Measurements from ENCODE around the gene C19orf12. TPM values are rescaled to one million over a fixed set of nuclear protein-coding genes. Genes with fewer than 3 reads are reported as not detected.

Gene C19orf12
- total and polyA plus RNA-seq, 2 donors (not counting 3 experiments of a cell fraction or from before 2014, with no cell fraction given): 20.4 to 22.9 TPM

DNA sequence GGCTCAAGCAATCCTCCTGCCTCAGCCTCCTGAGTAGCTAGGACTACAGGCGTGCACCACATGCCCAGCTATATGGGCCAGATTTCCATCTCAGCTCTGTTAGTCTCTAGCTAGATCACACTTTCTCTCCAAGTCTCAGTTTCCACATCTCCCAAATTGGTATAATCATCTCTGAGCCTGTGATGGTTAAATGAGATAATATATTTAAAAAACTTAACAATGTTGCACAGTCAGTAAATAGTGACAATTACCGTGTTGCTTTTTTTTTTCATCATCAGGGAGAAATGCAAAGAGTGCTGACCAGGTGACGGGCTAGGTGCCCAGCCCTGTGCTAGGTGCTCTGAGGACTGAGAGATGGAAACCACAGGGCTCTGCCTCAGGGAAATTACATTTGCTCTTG, 36.9 kb upstream of the C19orf12 start:
- ChIA-PET CTCF (interaction anchor here (0.8 to 1.8 kb wide), 2 partner anchors 8 to 22 kb away, joined by 4 to 11 read pairs; no protein-coding TSS in a partner anchor), POLR2A (no interaction called here)
- intact Hi-C loops (cut with micrococcal nuclease) (no loop called here), dilution Hi-C loops (cut with MboI; ENCODE audit: extremely low pct_ligation_motif_present, low sequenced_read_pairs) (no loop called here)
- no peak for TF ChIP-seq EZH2 (IDR thresholded peaks at IDR 0.05; ENCODE audit: borderline replicate concordance, low read depth, low read length, severe bottlenecking)
- no peak for TF ChIP-seq MYC (IDR thresholded peaks at IDR 0.05; ENCODE audit: low read depth, low read length)
- TF ChIP-seq POLR2AphosphoS5 (IDR thresholded peaks at IDR 0.05; ENCODE audit: insufficient read depth, low read depth, low read length): no peak
- no peak for TF ChIP-seq POLR2A (IDR thresholded peaks at IDR 0.05; ENCODE audit: low read depth, low read length)
- no peak for TF ChIP-seq JUN (IDR thresholded peaks at IDR 0.05; ENCODE audit: borderline replicate concordance, insufficient read depth, insufficient read length, low read depth)
- no peak for TF ChIP-seq GATA2 (IDR thresholded peaks at IDR 0.05; ENCODE audit: insufficient read depth, insufficient read length, low read depth, low read length)
- TF ChIP-seq, protein P1, sequence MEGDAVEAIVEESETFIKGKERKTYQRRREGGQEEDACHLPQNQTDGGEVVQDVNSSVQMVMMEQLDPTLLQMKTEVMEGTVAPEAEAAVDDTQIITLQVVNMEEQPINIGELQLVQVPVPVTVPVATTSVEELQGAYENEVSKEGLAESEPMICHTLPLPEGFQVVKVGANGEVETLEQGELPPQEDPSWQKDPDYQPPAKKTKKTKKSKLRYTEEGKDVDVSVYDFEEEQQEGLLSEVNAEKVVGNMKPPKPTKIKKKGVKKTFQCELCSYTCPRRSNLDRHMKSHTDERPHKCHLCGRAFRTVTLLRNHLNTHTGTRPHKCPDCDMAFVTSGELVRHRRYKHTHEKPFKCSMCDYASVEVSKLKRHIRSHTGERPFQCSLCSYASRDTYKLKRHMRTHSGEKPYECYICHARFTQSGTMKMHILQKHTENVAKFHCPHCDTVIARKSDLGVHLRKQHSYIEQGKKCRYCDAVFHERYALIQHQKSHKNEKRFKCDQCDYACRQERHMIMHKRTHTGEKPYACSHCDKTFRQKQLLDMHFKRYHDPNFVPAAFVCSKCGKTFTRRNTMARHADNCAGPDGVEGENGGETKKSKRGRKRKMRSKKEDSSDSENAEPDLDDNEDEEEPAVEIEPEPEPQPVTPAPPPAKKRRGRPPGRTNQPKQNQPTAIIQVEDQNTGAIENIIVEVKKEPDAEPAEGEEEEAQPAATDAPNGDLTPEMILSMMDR (IDR thresholded peaks at IDR 0.05; ENCODE audit: extremely low read depth in 1 of 2, insufficient read depth in 1 of 2, low read depth in 1 of 2, low read length in 2 of 2): no peak
- TF ChIP-seq, protein P2, sequence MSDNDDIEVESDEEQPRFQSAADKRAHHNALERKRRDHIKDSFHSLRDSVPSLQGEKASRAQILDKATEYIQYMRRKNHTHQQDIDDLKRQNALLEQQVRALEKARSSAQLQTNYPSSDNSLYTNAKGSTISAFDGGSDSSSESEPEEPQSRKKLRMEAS (IDR thresholded peaks at IDR 0.05; ENCODE audit: insufficient read depth, insufficient read length): no peak
- TF ChIP-seq FOS (IDR thresholded peaks at IDR 0.05; ENCODE audit: borderline replicate concordance, insufficient read depth, low read length): no peak
- Histone ChIP-seq H3K9me3 (replicated peaks; ENCODE audit: control insufficient read depth, insufficient read depth, low read length) (no peaks in the 10 kb centered on the region), H3K79me2 (ENCODE audit: control insufficient read depth, insufficient read depth, low read length) (no peaks in the 10 kb centered on the region), H2AFZ (ENCODE audit: low read depth, low read length) (no peak overlapping the region), H3K9ac (replicated peaks; ENCODE audit: extremely low read depth, insufficient read depth, low read length) (no peak overlapping the region), H3K4me1 (ENCODE audit: control insufficient read depth, extremely low read depth, insufficient read depth, low read length) (no peaks in the 10 kb centered on the region), H3K4me2 (ENCODE audit: insufficient read depth, low read length) (no peak overlapping the region), H3K9me1 (replicated peaks; ENCODE audit: control insufficient read depth, extremely low read depth, insufficient read depth, low read length) (no peaks in the 10 kb centered on the region), H3K36me3 (ENCODE audit: control insufficient read depth in 2 of 2, extremely low read depth in 1 of 2, insufficient read depth in 2 of 2, low read length in 2 of 2) (no peaks in the 10 kb centered on the region), H3K4me3 (replicated peaks in 1 of 3; ENCODE audit: insufficient read depth in 1 of 3, low read depth in 1 of 3, low read length in 3 of 3) (no peak overlapping the region), H3K27ac (ENCODE audit: insufficient read depth, low read depth, low read length) (no peak overlapping the region), H4K20me1 (replicated peaks; ENCODE audit: control insufficient read depth, extremely low read depth, insufficient read depth, low read length) (no peaks in the 10 kb centered on the region), H3K27me3 (ENCODE audit: control insufficient read depth in 2 of 2, insufficient read depth in 2 of 2, low read length in 2 of 2) (no peaks in the 10 kb centered on the region)
- FAIRE-seq (no peak), DNase-seq (ENCODE audit: low read depth, low spot score) (no peak)
- no TSS peak for BruUV-seq (replicated peaks)
